GM12878 (cell line): ENCODE results near the gene IL1RAPL1. TPM values are rescaled to one million over a fixed set of nuclear protein-coding genes. Genes with fewer than 3 reads are reported as not detected.

Source experiments
- ATAC-seq: fragments of 200-7000 bp; cut with Tn5 transposase; 3 replicates; pipeline ENCODE4 v1.9.1; 2020; ENCODE audit warnings: mild to moderate bottlenecking, moderate library complexity
- BruUV-seq: library from RNA; stranded (reverse); fragments of 400-500 nt; replicated peaks from 2 replicates; lab custom pipeline; 2021; lab: Mats Ljungman, UMichigan
- CTCF ChIA-PET: fragments of 300-600 bp; sonication (Branson Sonifier 250); formaldehyde crosslinking; extraction: SDS; loops from one replicate; lab custom pipeline; 2021; ENCODE audit warnings: inconsistent platforms; lab: Yijun Ruan, JAX
- POLR2A ChIA-PET: fragments of 350-600 bp; formaldehyde crosslinking; extraction: SDS; loops from one replicate; lab custom pipeline; 2021; ENCODE audit warnings: inconsistent platforms; lab: Charles Lee
- RAD21 ChIA-PET: fragments of 300-600 bp; sonication (Branson Sonifier 250); formaldehyde crosslinking; loops from one replicate; lab custom pipeline; 2023; ENCODE audit warnings: antibody characterized with exemption; ENCODE audit not compliant: unreplicated experiment; lab: Charles Lee
- SMC1A ChIA-PET: fragments of 300-600 bp; sonication (Branson Sonifier 250); formaldehyde crosslinking; loops from one replicate; lab custom pipeline; 2023; ENCODE audit not compliant: unreplicated experiment, uncharacterized antibody; lab: Charles Lee
- DNase-seq: peaks from one replicate; pipeline ENCODE4 v3.0.0-alpha.2; 2011; ENCODE audit warnings: low read depth, low spot score
- FAIRE-seq: peaks from 3 replicates; lab custom pipeline; 2011; peaks lifted over from hg19 to GRCh38; lab: Jason Lieb, UNC
- H2AFZ ChIP-seq: 2 replicates; pipeline ENCODE4 v1.6.0; 2011; ENCODE audit warnings: low read depth, low read length, control low read depth; ENCODE audit not compliant: control insufficient read depth
- H3K27ac ChIP-seq: 2 replicates; pipeline ENCODE4 v1.5.1; 2011; ENCODE audit warnings: control low read depth; ENCODE audit not compliant: control insufficient read depth, insufficient read depth
- H3K27me3 ChIP-seq, 2 experiments: replicated peaks in 1 of 2; 2 replicates each; pipeline versions ENCODE4 v1.6.0 to v1.6.1; 2011; ENCODE audit warnings: low read length in 1 of 2; ENCODE audit not compliant: control insufficient read depth in 2 of 2, insufficient read depth in 2 of 2
- H3K36me3 ChIP-seq, 2 experiments: 2 replicates each; pipeline ENCODE4 v1.5.1; 2011; ENCODE audit warnings: low read length in 1 of 2; ENCODE audit not compliant: control insufficient read depth in 2 of 2, insufficient read depth in 2 of 2
- H3K4me1 ChIP-seq: 2 replicates; pipeline ENCODE4 v1.6.1; 2011; ENCODE audit warnings: mild to moderate bottlenecking, low read length, moderate library complexity, mixed read lengths; ENCODE audit not compliant: control insufficient read depth, insufficient read depth
- H3K4me2 ChIP-seq: 2 replicates; pipeline ENCODE4 v1.6.0; 2011; ENCODE audit warnings: control low read depth; ENCODE audit not compliant: control insufficient read depth, insufficient read depth
- H3K4me3 ChIP-seq: fragments of 200-600 bp; sonication (generic); 2 replicates; pipeline ENCODE4 v1.5.1; 2016
- H3K79me2 ChIP-seq: 2 replicates; pipeline ENCODE4 v1.6.0; 2011; ENCODE audit warnings: low read length; ENCODE audit not compliant: control insufficient read depth, insufficient read depth
- H3K9ac ChIP-seq: 2 replicates; pipeline ENCODE4 v1.8.0; 2011; ENCODE audit warnings: low read length, control low read depth, mixed read lengths; ENCODE audit not compliant: control insufficient read depth, insufficient read depth
- H3K9me3 ChIP-seq: replicated peaks from 3 replicates; pipeline ENCODE4 v1.5.1; 2011; ENCODE audit warnings: mild to moderate bottlenecking, low read length; ENCODE audit not compliant: control insufficient read depth, insufficient read depth
- H4K20me1 ChIP-seq: 2 replicates; pipeline ENCODE4 v1.6.0; 2011; ENCODE audit not compliant: control insufficient read depth, insufficient read depth
- ATF7 ChIP-seq: fragments of 450-650 bp; IDR thresholded peaks from 2 replicates; pipeline ENCODE4 v1.6.1; 2016; ENCODE audit warnings: low read depth, mild to moderate bottlenecking
- BACH1 ChIP-seq: fragments of 450-650 bp; IDR thresholded peaks from 2 replicates; pipeline ENCODE4 v1.6.1; 2017; ENCODE audit warnings: mild to moderate bottlenecking, borderline replicate concordance
- BCLAF1 ChIP-seq: fragments of 450-650 bp; IDR thresholded peaks from 2 replicates; pipeline ENCODE4 v1.6.1; 2017; ENCODE audit warnings: antibody characterized with exemption, mild to moderate bottlenecking, moderate library complexity
- HSF1 ChIP-seq: fragments of 150-350 bp; IDR thresholded peaks from 2 replicates; pipeline ENCODE4 v1.6.1; 2014; ENCODE audit warnings: mild to moderate bottlenecking, low read depth, low read length
- IRF4 ChIP-seq: IDR thresholded peaks from 2 replicates; pipeline ENCODE4 v1.6.1; 2011; ENCODE audit warnings: low read depth, low read length
- NFIC ChIP-seq: IDR thresholded peaks from 2 replicates; pipeline ENCODE4 v1.6.1; 2012; ENCODE audit warnings: low read depth, mild to moderate bottlenecking, inconsistent platforms, low read length, moderate library complexity
- POLR2A ChIP-seq: IDR thresholded peaks from 2 replicates; pipeline ENCODE4 v1.6.1; 2011; ENCODE audit warnings: low read depth, mild to moderate bottlenecking, low read length
- RCOR1 ChIP-seq: conservative IDR thresholded peaks from 2 replicates; pipeline ENCODE4 v1.6.1; 2012; ENCODE audit warnings: low read depth, low read length, improper control_type of control experiment
- SIN3A ChIP-seq: IDR thresholded peaks from 2 replicates; pipeline ENCODE4 v1.6.1; 2012; ENCODE audit warnings: low read depth, low read length, improper control_type of control experiment
- SKIL ChIP-seq: fragments of 450-650 bp; IDR thresholded peaks from 2 replicates; pipeline ENCODE4 v1.6.1; 2017; ENCODE audit warnings: mild to moderate bottlenecking, low read depth, inconsistent platforms; ENCODE audit not compliant: poor library complexity, severe bottlenecking
- SMAD5 ChIP-seq: IDR thresholded peaks from 2 replicates; pipeline ENCODE4 v1.6.1; 2016; ENCODE audit warnings: antibody characterized with exemption, low read depth
- SUPT20H ChIP-seq: IDR thresholded peaks from 2 replicates; pipeline ENCODE4 v1.6.1; 2011; ENCODE audit warnings: low read depth, mild to moderate bottlenecking, low read length, moderate library complexity, borderline replicate concordance; ENCODE audit not compliant: control insufficient read depth
- ZNF274 ChIP-seq: IDR thresholded peaks from one replicate; pipeline ENCODE4 v1.8.0; 2011; ENCODE audit not compliant: insufficient read length, insufficient read depth
- ZNF687 ChIP-seq: fragments of 450-650 bp; IDR thresholded peaks from 2 replicates; pipeline ENCODE4 v1.6.1; 2017; ENCODE audit warnings: mild to moderate bottlenecking, moderate library complexity
- WGBS: methylation state at CpG from one replicate; pipeline ENCODE4 v1.1.6; 2016; ENCODE audit warnings: low lambda C conversion rate; ENCODE audit not compliant: insufficient replicate concordance, insufficient coverage; ENCODE audit errors: missing lambda C conversion rate; 5-methylcytosine and 5-hydroxymethylcytosine counted together
- in situ Hi-C: fragments of 300-500 bp; cut with MboI; formaldehyde crosslinking; loops from 9 replicates; pipeline ENCODE4 v1.14.3; 2018; ENCODE audit warnings: mixed read lengths
- intact Hi-C: fragments of 100-400 bp; cut with micrococcal nuclease; formaldehyde crosslinking; loops from one replicate; pipeline ENCODE4 v1.14.2; 2022; ENCODE audit not compliant: unreplicated experiment
- polyA plus RNA-seq, 11 experiments: library from polyadenylated mRNA; depleted of rRNA in 4 of 11; unstranded in 6 of 11; stranded (reverse) in 5 of 11; fragments of >200 nt; fragmentation: Nextera tagmentation in 4 of 11; fragmentation: Illumina TruSeq in 1 of 11; extraction: Ambion mirVana in 4 of 11; extraction: Trizol in 1 of 11; gene quantifications; 1 replicate in 1 of 11; 2 replicates in 10 of 11; pipeline versions ENCODE4 v1.2.1 to v1.2.3, GENCODE V29; 2011 to 2016; ENCODE audit warnings: inconsistent platforms in 2 of 11, missing spikeins in 2 of 11, low read depth in 1 of 11
- total RNA-seq, 4 experiments: library from RNA; depleted of rRNA in 3 of 4; stranded (reverse); fragments of >200 nt in 3 of 4; fragmentation: Illumina TruSeq in 1 of 4; extraction: Trizol in 1 of 4; gene quantifications; 2 replicates each; pipeline versions ENCODE4 v1.2.1 to v1.2.3, GENCODE V29; 2013 to 2021

IL1RAPL1 gene
- total and polyA plus RNA-seq, 10 of the 15 experiments (the other 5 are each of a cell fraction or from before 2014, with no cell fraction given) = not detected

GRCh38 chrX:29225670-29226069, 638.4 kb downstream of the IL1RAPL1 start:
- ChIA-PET RAD21 (no interaction called here), SMC1A (no interaction called here), POLR2A (no interaction called here), CTCF (interaction anchor here (1.0 kb wide), 1 partner anchor 12 kb away, joined by 3 read pairs; no protein-coding TSS in a partner anchor)
- Histone ChIP-seq H4K20me1 (no peaks in the 10 kb centered on the region), H3K27me3 (no peaks in the 10 kb centered on the region), H3K4me3 (no peak overlapping the region), H3K9ac (no peak overlapping the region), H3K36me3 (no peaks in the 10 kb centered on the region), H3K9me3 (no peaks in the 10 kb centered on the region), H3K27ac (no peak overlapping the region), H3K4me1 (no peaks in the 10 kb centered on the region), H3K79me2 (no peaks in the 10 kb centered on the region), H3K4me2 (no peak overlapping the region), H2AFZ (no peak overlapping the region)
- FAIRE-seq = no peak
- no peak for DNase-seq
- in situ Hi-C loops (no loop called here), intact Hi-C loops (no loop called here)
- ATAC-seq = no peak
- WGBS = 17% methylated on average over 2 of the region's 2 CpGs
- BruUV-seq = no TSS peak
- TF ChIP-seq RCOR1 (no peak), SMAD5 (no peak), ZNF687 (no peak), SIN3A (no peak), IRF4 (no peak), SKIL (no peak), BCLAF1 (no peak), ATF7 (no peak), HSF1 (no peak), BACH1 (no peak), NFIC (no peak), POLR2A (no peak), ZNF274 (no peak), SUPT20H (no peak)
